Activated CD8-positive, alpha-beta T cell treated with anti-CD3 and anti-CD28 coated beads for 36 hours (primary cell): ENCODE results near the gene ZFP57. TPM values are rescaled to one million over a fixed set of nuclear protein-coding genes. Genes with fewer than 3 reads are reported as not detected.

Experiments used
- ATAC-seq: fragments of 200-7000 bp; cut with Tn5 transposase; one replicate; pipeline ENCODE4 v1.10.0; 2021; ENCODE audit warnings: mild to moderate bottlenecking, moderate library complexity
- CTCF ChIA-PET: fragments of 350-600 bp; sonication (Branson Sonifier 250); formaldehyde crosslinking; loops from one replicate; lab custom pipeline; 2021; ENCODE audit warnings: antibody characterized with exemption; lab: Charles Lee
- POLR2A ChIA-PET: fragments of 350-600 bp; sonication (Branson Sonifier 250); formaldehyde crosslinking; loops from one replicate; lab custom pipeline; 2021; ENCODE audit warnings: antibody characterized with exemption; lab: Charles Lee
- DNase-seq: peaks from one replicate; pipeline ENCODE4 v3.0.0-alpha.2; 2020
- H3K27ac Mint-ChIP-seq: one replicate; pipeline ENCODE4 v1.8.0; 2021; ENCODE audit warnings: mild to moderate bottlenecking, mixed read lengths
- H3K27me3 Mint-ChIP-seq: one replicate; pipeline ENCODE4 v1.8.0; 2021; ENCODE audit warnings: mixed read lengths
- H3K36me3 Mint-ChIP-seq: one replicate; pipeline ENCODE4 v1.8.0; 2021; ENCODE audit warnings: low read depth, mixed read lengths
- H3K4me1 Mint-ChIP-seq: one replicate; pipeline ENCODE4 v1.8.0; 2021; ENCODE audit warnings: low read depth, mixed read lengths
- H3K4me3 Mint-ChIP-seq: one replicate; pipeline ENCODE4 v1.8.0; 2021; ENCODE audit warnings: mild to moderate bottlenecking, moderate library complexity, mixed read lengths
- H3K9me3 Mint-ChIP-seq: one replicate; pipeline ENCODE4 v1.8.0; 2021; ENCODE audit warnings: mixed read lengths
- CTCF ChIP-seq: fragments of 200-600 bp; IDR thresholded peaks from one replicate; pipeline ENCODE4 v1.8.0; 2022; ENCODE audit warnings: antibody characterized with exemption, mild to moderate bottlenecking
- intact Hi-C: fragments of 100-400 bp; cut with micrococcal nuclease; formaldehyde crosslinking; loops from one replicate; pipeline ENCODE4 v1.10.0; 2022
- total RNA-seq, 2 experiments: library from RNA; stranded (reverse); gene quantifications; one replicate each; pipeline ENCODE4 v1.2.3, GENCODE V29; 2021

ZFP57 gene
- total RNA-seq, 2 experiments from 2014 or later = not detected

GRCh38 chr6:29681811-29682210 is 859 bp upstream of the ZFP57 start:
- CTCF ChIA-PET = interaction anchor here (1.3 kb wide), 1 partner anchor 29 kb away, joined by 4 read pairs; no protein-coding TSS in a partner anchor
- TF ChIP-seq CTCF = no peak
- no peak overlapping the region for H3K4me3 Mint-ChIP-seq
- peaks cover 2% of the 10 kb centered on the region for H3K4me1 Mint-ChIP-seq
- no peaks in the 10 kb centered on the region for H3K36me3 Mint-ChIP-seq
- POLR2A ChIA-PET = no interaction called here
- no peak overlapping the region for H3K27ac Mint-ChIP-seq
- intact Hi-C loops = no loop called here
- no peak for DNase-seq
- ATAC-seq = no peak
- H3K9me3 Mint-ChIP-seq = no peaks in the 10 kb centered on the region
- H3K27me3 Mint-ChIP-seq = peaks cover 4% of the 10 kb centered on the region

GRCh38 chr6:29680416-29680815 is 536 bp downstream of the ZFP57 start:
- Mint-ChIP-seq H3K9me3 (no peaks in the 10 kb centered on the region), H3K4me1 (peaks cover 2% of the 10 kb centered on the region), H3K4me3 (no peak overlapping the region), H3K27ac (no peak overlapping the region), H3K27me3 (peaks cover 4% of the 10 kb centered on the region), H3K36me3 (no peaks in the 10 kb centered on the region)
- no peak for TF ChIP-seq CTCF
- CTCF ChIA-PET = no interaction called here
- ATAC-seq = no peak
- POLR2A ChIA-PET = no interaction called here
- no peak for DNase-seq
- intact Hi-C loops = no loop called here

- no peak overlapping the region for H3K4me3 Mint-ChIP-seq
- peaks cover 4% of the 10 kb centered on the region for H3K27me3 Mint-ChIP-seq
- peaks cover 2% of the 10 kb centered on the region for H3K4me1 Mint-ChIP-seq
- no peaks in the 10 kb centered on the region for H3K9me3 Mint-ChIP-seq
- H3K27ac Mint-ChIP-seq = no peak overlapping the region
- ATAC-seq = no peak
- intact Hi-C loops = no loop called here
- H3K36me3 Mint-ChIP-seq = no peaks in the 10 kb centered on the region
- TF ChIP-seq CTCF = no peak
- ChIA-PET POLR2A (no interaction called here), CTCF (no interaction called here)
- DNase-seq = no peak
Measured at GRCh38 chr6:29679962-29680361, 990 bp downstream of the ZFP57 start.

- Mint-ChIP-seq H3K36me3 (no peaks in the 10 kb centered on the region), H3K4me1 (peaks cover 2% of the 10 kb centered on the region), H3K27me3 (peaks cover 4% of the 10 kb centered on the region), H3K4me3 (no peak overlapping the region), H3K9me3 (no peaks in the 10 kb centered on the region), H3K27ac (no peak overlapping the region)
- TF ChIP-seq CTCF = no peak
- no peak for DNase-seq
- POLR2A ChIA-PET = no interaction called here
- CTCF ChIA-PET = interaction anchor here (9.2 kb wide), 1 partner anchor 26 kb away, joined by 94 read pairs; no protein-coding TSS in a partner anchor
- no peak for ATAC-seq
- intact Hi-C loops = no loop called here
Measured at GRCh38 chr6:29678114-29678513, 2.8 kb downstream of the ZFP57 start.

- intact Hi-C loops = no loop called here
- no peak for ATAC-seq
Measured at GRCh38 chr6:29676981-29677601, 3.9 kb downstream of the ZFP57 start.

More at GRCh38 chr6:29676981-29677601, 3.9 kb downstream of the ZFP57 start:
- H3K36me3 Mint-ChIP-seq = no peaks in the 10 kb centered on the region
- peaks cover 7% of the 10 kb centered on the region for H3K27me3 Mint-ChIP-seq
- ChIA-PET POLR2A (no interaction called here), CTCF (interaction anchor here (9.2 kb wide), 1 partner anchor 25 kb away, joined by 94 read pairs; no protein-coding TSS in a partner anchor)
- peaks cover 2% of the 10 kb centered on the region for H3K4me1 Mint-ChIP-seq
- TF ChIP-seq CTCF = no peak
- H3K27ac Mint-ChIP-seq = no peak overlapping the region
- H3K9me3 Mint-ChIP-seq = no peaks in the 10 kb centered on the region
- H3K4me3 Mint-ChIP-seq = no peak overlapping the region
- DNase-seq = no peak
